ENCODE results near the gene PLP1. TPM values are rescaled to one million over a fixed set of nuclear protein-coding genes. Genes with fewer than 3 reads are reported as not detected.

The PLP1 gene
- total RNA-seq, 6 experiments from 2014 or later = 0.12 to 1.2 (median 0.50) TPM

GRCh38 chrX:103733017-103733416, 43.6 kb upstream of the PLP1 start:
- peak; percentile 33 for DNase-seq
- TF ChIP-seq, protein P1, sequence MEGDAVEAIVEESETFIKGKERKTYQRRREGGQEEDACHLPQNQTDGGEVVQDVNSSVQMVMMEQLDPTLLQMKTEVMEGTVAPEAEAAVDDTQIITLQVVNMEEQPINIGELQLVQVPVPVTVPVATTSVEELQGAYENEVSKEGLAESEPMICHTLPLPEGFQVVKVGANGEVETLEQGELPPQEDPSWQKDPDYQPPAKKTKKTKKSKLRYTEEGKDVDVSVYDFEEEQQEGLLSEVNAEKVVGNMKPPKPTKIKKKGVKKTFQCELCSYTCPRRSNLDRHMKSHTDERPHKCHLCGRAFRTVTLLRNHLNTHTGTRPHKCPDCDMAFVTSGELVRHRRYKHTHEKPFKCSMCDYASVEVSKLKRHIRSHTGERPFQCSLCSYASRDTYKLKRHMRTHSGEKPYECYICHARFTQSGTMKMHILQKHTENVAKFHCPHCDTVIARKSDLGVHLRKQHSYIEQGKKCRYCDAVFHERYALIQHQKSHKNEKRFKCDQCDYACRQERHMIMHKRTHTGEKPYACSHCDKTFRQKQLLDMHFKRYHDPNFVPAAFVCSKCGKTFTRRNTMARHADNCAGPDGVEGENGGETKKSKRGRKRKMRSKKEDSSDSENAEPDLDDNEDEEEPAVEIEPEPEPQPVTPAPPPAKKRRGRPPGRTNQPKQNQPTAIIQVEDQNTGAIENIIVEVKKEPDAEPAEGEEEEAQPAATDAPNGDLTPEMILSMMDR (IDR thresholded peaks at IDR 0.05) = no peak
- H3K27me3 Mint-ChIP-seq (ENCODE audit: insufficient read depth) = no peaks in the 10 kb centered on the region; the same call in 1 of the 2 replicates
- peaks cover 58% of the 10 kb centered on the region for H3K4me1 Mint-ChIP-seq (ENCODE audit: low read depth)
- no peak overlapping the region for H3K4me3 Mint-ChIP-seq
- H3K27ac Mint-ChIP-seq = no peak overlapping the region; the same call in 1 of the 2 replicates
- H3K36me3 Mint-ChIP-seq (ENCODE audit: low read depth) = no peaks in the 10 kb centered on the region; the same call in 1 of the 2 replicates
- no peaks in the 10 kb centered on the region for H3K9me3 Mint-ChIP-seq

DNA sequence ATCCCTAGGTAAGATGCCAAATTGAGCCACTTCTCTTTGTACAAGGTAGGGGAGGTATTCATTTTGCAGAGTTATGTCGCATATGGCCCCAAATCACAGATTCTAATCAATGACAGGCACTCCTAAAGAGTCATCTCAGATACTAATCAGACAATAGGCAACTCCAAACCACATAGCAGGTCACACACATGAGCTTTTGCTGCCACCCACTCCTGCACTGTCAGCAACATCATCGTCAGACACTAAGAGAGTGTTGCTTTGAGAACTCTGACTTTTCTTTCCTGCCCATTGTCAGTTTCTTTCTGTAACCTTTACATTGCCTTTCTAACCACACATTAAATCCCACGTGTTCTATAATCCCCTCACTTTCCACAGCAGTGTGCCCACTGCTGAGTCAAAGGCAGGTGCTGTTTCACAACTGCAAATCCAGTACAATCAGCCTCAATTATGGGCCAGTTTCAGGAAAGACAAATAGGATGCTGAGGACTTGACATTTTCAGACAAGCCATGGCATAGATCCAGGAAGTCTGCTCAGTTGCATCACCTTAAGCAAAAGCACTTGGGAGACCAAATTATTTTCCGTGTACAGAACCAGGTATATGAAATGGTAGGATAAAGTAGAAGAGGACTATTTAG, 42.4 kb upstream of the PLP1 start:
- H3K27me3 Mint-ChIP-seq (ENCODE audit: insufficient read depth) = no peaks in the 10 kb centered on the region; the same call in none of the 2 replicates
- no peaks in the 10 kb centered on the region; the same call in 1 of the 2 replicates for H3K36me3 Mint-ChIP-seq (ENCODE audit: low read depth)
- no peaks in the 10 kb centered on the region for H3K9me3 Mint-ChIP-seq
- no peak overlapping the region for H3K4me3 Mint-ChIP-seq
- TF ChIP-seq, protein P1 (IDR thresholded peaks at IDR 0.05) = no peak
- H3K27ac Mint-ChIP-seq = no peak overlapping the region
- DNase-seq = no peak
- peaks cover 55% of the 10 kb centered on the region for H3K4me1 Mint-ChIP-seq (ENCODE audit: low read depth)

DNA sequence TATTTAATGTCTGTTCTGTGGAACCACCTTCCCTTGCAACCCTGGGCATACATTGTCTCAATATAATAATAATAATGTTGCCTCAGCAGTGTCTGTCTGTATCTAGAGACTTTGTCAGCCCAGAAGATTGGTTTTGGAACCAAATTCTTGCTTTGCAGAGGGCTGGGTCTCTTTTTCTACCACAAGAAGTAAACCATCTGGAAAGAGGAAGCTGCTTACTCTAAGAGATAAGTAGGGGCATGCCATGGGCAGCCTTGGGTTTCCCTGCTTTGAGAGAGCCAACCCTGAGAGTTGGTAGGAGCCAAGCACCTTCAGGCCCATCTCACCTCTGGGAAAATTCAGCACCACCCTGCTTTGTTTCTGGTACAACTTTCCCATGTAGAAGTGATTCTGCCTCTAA, 38.9 kb upstream of the PLP1 start:
- no peak for DNase-seq
- peaks cover 21% of the 10 kb centered on the region for H3K4me1 Mint-ChIP-seq (ENCODE audit: low read depth)
- no peak overlapping the region for H3K4me3 Mint-ChIP-seq
- TF ChIP-seq, protein P1 (IDR thresholded peaks at IDR 0.05) = no peak
- H3K36me3 Mint-ChIP-seq (ENCODE audit: low read depth) = no peaks in the 10 kb centered on the region; the same call in 1 of the 2 replicates
- no peaks in the 10 kb centered on the region; the same call in 1 of the 2 replicates for H3K27me3 Mint-ChIP-seq (ENCODE audit: insufficient read depth)
- no peaks in the 10 kb centered on the region for H3K9me3 Mint-ChIP-seq
- no peak overlapping the region for H3K27ac Mint-ChIP-seq

GRCh38 chrX:103739421-103739820, 37.2 kb upstream of the PLP1 start:
- Mint-ChIP-seq H3K27me3 (ENCODE audit: insufficient read depth) (no peaks in the 10 kb centered on the region; the same call in 1 of the 2 replicates), H3K4me1 (ENCODE audit: low read depth) (peaks cover 3% of the 10 kb centered on the region), H3K9me3 (no peaks in the 10 kb centered on the region), H3K36me3 (ENCODE audit: low read depth) (no peaks in the 10 kb centered on the region), H3K27ac (no peak overlapping the region), H3K4me3 (no peak overlapping the region)
- TF ChIP-seq, protein P1 (IDR thresholded peaks at IDR 0.05) = no peak
- DNase-seq = no peak

- H3K36me3 Mint-ChIP-seq (ENCODE audit: low read depth) = no peaks in the 10 kb centered on the region
- DNase-seq = peak; percentile 12
- H3K27me3 Mint-ChIP-seq (ENCODE audit: insufficient read depth) = no peaks in the 10 kb centered on the region; the same call in 1 of the 2 replicates
- no peaks in the 10 kb centered on the region for H3K9me3 Mint-ChIP-seq
- H3K4me3 Mint-ChIP-seq = no peak overlapping the region
- TF ChIP-seq, protein P1 (IDR thresholded peaks at IDR 0.05) = no peak
- H3K4me1 Mint-ChIP-seq (ENCODE audit: low read depth) = no peaks in the 10 kb centered on the region
- H3K27ac Mint-ChIP-seq = no peak overlapping the region; the same call in 1 of the 2 replicates
Observed at GRCh38 chrX:103741879-103742278, 34.8 kb upstream of the PLP1 start.

All from HFFc6 (cell line).